SK-N-SH (cell line): ENCODE data around the gene IRGM. TPM values are rescaled to one million over a fixed set of nuclear protein-coding genes. Genes with fewer than 3 reads are reported as not detected.
"Not testable (repeated sequence)": the region's sequence is repeated elsewhere in the genome, so short reads cannot be mapped to it uniquely, and the experiment has no call there.

Source experiments
- CTCF ChIA-PET: fragments of 300-600, 350-600 bp; formaldehyde crosslinking; extraction: SDS; loops from one replicate; lab custom pipeline; 2021; lab: Yijun Ruan, JAX
- POLR2A ChIA-PET: fragments of 350-600 bp; sonication (Branson Sonifier 250); formaldehyde crosslinking; extraction: SDS; loops from one replicate; lab custom pipeline; 2020; ENCODE audit warnings: antibody characterized with exemption, inconsistent platforms; lab: Yijun Ruan, JAX
- DNase-seq: peaks from one replicate; pipeline ENCODE4 v3.0.0; 2012
- H2AFZ ChIP-seq: fragments of 200-600 bp; sonication (generic); 2 replicates; pipeline ENCODE4 v1.8.1; 2016; ENCODE audit warnings: antibody characterized with exemption, mild to moderate bottlenecking, low read depth
- H3F3A ChIP-seq: fragments of 200-600 bp; sonication (generic); replicated peaks from 2 replicates; pipeline ENCODE3; 2016; ENCODE audit warnings: antibody characterized with exemption, mild to moderate bottlenecking; ENCODE audit not compliant: insufficient read depth
- H3K27ac ChIP-seq, 2 experiments: fragments of 200-500 bp in 1 of 2; fragments of 200-600 bp in 1 of 2; sonication (Bioruptor generic) in 1 of 2; sonication (generic), shearing (Covaris generic) in 1 of 2; 2 replicates each; pipeline versions ENCODE4 v1.5.1 to v1.6.1; 2014 to 2016; ENCODE audit warnings: low read depth in 2 of 2, inconsistent platforms in 1 of 2, low read length in 1 of 2, mild to moderate bottlenecking in 1 of 2, mixed read lengths in 1 of 2
- H3K27me3 ChIP-seq: fragments of 200-600 bp; sonication (generic), shearing (Covaris generic); 2 replicates; pipeline ENCODE4 v1.6.1; 2016; ENCODE audit warnings: mixed run types; ENCODE audit not compliant: insufficient read depth
- H3K36me3 ChIP-seq, 2 experiments: fragments of 200-500 bp in 1 of 2; fragments of 200-600 bp in 1 of 2; sonication (Bioruptor generic) in 1 of 2; sonication (generic) in 1 of 2; replicated peaks in 1 of 2; 2 replicates each; pipeline versions ENCODE3 to v1.5.1; 2014 to 2016; ENCODE audit warnings: low read length in 1 of 2, mild to moderate bottlenecking in 1 of 2; ENCODE audit not compliant: insufficient read depth in 2 of 2, control insufficient read depth in 1 of 2
- H3K4me1 ChIP-seq, 2 experiments: fragments of 200-500 bp in 1 of 2; fragments of 200-600 bp in 1 of 2; sonication (Bioruptor generic) in 1 of 2; sonication (generic), shearing (Covaris generic) in 1 of 2; 2 replicates each; pipeline versions ENCODE4 v1.5.1 to v1.6.1; 2014 to 2016; ENCODE audit warnings: low read depth in 1 of 2, low read length in 1 of 2, mixed run types in 1 of 2; ENCODE audit not compliant: insufficient read depth in 2 of 2, control insufficient read depth in 1 of 2
- H3K4me2 ChIP-seq: fragments of 200-600 bp; sonication (generic), shearing (Covaris generic); 2 replicates; pipeline ENCODE4 v1.6.1; 2017; ENCODE audit warnings: mixed run types
- H3K4me3 ChIP-seq, 2 experiments: fragments of 200-500 bp in 1 of 2; fragments of 200-600 bp in 1 of 2; sonication (Bioruptor generic) in 1 of 2; sonication (generic), shearing (Covaris generic) in 1 of 2; 2 replicates each; pipeline versions ENCODE4 v1.5.1 to v1.8.1; 2014 to 2016; ENCODE audit warnings: low read depth in 2 of 2, inconsistent platforms in 1 of 2, low read length in 1 of 2, mild to moderate bottlenecking in 1 of 2, mixed read lengths in 1 of 2, moderate library complexity in 1 of 2
- H3K79me2 ChIP-seq: fragments of 200-600 bp; sonication (generic); 2 replicates; pipeline ENCODE4 v1.8.1; 2017; ENCODE audit warnings: mild to moderate bottlenecking; ENCODE audit not compliant: insufficient read depth
- H3K9ac ChIP-seq: fragments of 200-600 bp; sonication (generic); 2 replicates; pipeline ENCODE4 v1.6.1; 2017; ENCODE audit warnings: mixed run types
- H3K9me2 ChIP-seq: fragments of 200-600 bp; sonication (generic); 2 replicates; pipeline ENCODE4 v1.6.1; 2017; ENCODE audit warnings: mixed run types
- H3K9me3 ChIP-seq: fragments of 200-600 bp; sonication (generic); 2 replicates; pipeline ENCODE4 v1.6.1; 2017; ENCODE audit warnings: mixed run types, mild to moderate bottlenecking, moderate library complexity
- H4K20me1 ChIP-seq: fragments of 200-600 bp; sonication (generic); 2 replicates; pipeline ENCODE4 v1.6.1; 2017; ENCODE audit warnings: mild to moderate bottlenecking, mixed run types; ENCODE audit not compliant: insufficient read depth
- CTCF ChIP-seq: fragments of 200-600 bp; sonication (generic); IDR thresholded peaks from 2 replicates; pipeline ENCODE4 v1.6.1; 2017; ENCODE audit warnings: antibody characterized with exemption, mild to moderate bottlenecking, moderate library complexity
- EZH2phosphoT487 ChIP-seq: fragments of 200-600 bp; sonication (generic); IDR thresholded peaks from 2 replicates; pipeline ENCODE4 v1.6.1; 2017; ENCODE audit warnings: low read depth, mixed run types, mild to moderate bottlenecking, antibody characterized with exemption, moderate library complexity, borderline replicate concordance
- MXI1 ChIP-seq: IDR thresholded peaks from 2 replicates; pipeline ENCODE4 v1.6.1; 2012; ENCODE audit warnings: mild to moderate bottlenecking, low read depth, low read length, improper control_type of control experiment
- RAD21 ChIP-seq: IDR thresholded peaks from 2 replicates; pipeline ENCODE4 v1.6.1; 2012; ENCODE audit warnings: mild to moderate bottlenecking, low read length
- YY1 ChIP-seq: IDR thresholded peaks from 2 replicates; pipeline ENCODE4 v1.4.0; 2012; ENCODE audit warnings: low read depth, mild to moderate bottlenecking
- WGBS: methylation state at CpG from one replicate; pipeline ENCODE4 v1.1.6; 2017; ENCODE audit warnings: low lambda C conversion rate; 5-methylcytosine and 5-hydroxymethylcytosine counted together
- polyA plus RNA-seq, 3 experiments: library from polyadenylated mRNA; depleted of rRNA; stranded (reverse); fragments of >200 nt; gene quantifications; 2 replicates each; pipeline ENCODE4 v1.2.3, GENCODE V29; 2012

The IRGM gene
- 0.13 and 0.19 TPM in 2 replicates for polyA plus RNA-seq (2012; rRNA removed)
- 0.13 and 0.17 TPM in 2 replicates for polyA plus RNA-seq (2012; cell fraction: cytosol; rRNA removed)
- polyA plus RNA-seq (2012; cell fraction: nucleus; rRNA removed), result 0.05 TPM in 2 replicates

GRCh38 chr5:150846308-150846653 lies at the start of gene IRGM:
IRGM (plus strand) TSS chr5:150846521; CDS start chr5:150848124, 1,603 bp downstream.
- H3K9me2 ChIP-seq, H3K36me3 ChIP-seq, H3K79me2 ChIP-seq, H3K9ac ChIP-seq, H4K20me1 ChIP-seq, DNase-seq, H3K27ac ChIP-seq, H3K27me3 ChIP-seq, H3K9me3 ChIP-seq, POLR2A ChIA-PET, H3K4me1 ChIP-seq, H3F3A ChIP-seq, H2AFZ ChIP-seq, H3K4me3 ChIP-seq, H3K4me2 ChIP-seq: not testable (repeated sequence)
- WGBS, result 82% methylated on average over 2 of the region's 3 CpGs
- CTCF ChIA-PET, result interaction anchor here (0.7 to 3.3 kb wide), 25 partner anchors 8 to 397 kb away, joined by 3 to 44 read pairs (median 4); partner anchors contain the start of genes RBM22, RPS14 and SMIM3

DNA sequence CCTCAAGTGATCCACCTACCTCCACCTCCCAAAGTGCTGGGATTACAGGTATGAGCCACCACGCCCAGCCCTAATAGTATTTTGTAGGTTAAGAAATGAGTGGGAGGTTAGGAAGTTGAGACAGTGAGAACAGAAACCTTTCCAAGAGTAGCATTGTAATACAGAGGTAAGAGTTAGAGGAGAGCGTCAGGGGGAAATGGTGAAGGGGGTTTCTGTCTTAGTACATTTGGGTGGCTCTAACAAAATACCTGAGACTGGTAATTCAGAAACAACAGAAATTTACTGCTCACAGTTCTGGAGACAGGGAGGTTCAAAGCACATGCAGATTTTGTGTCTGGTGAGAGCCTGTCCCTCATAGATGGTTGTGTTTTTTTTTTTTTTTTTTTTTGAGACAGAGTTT lies 48.9 kb upstream of the IRGM start:
- CTCF ChIA-PET, result no interaction called here

More for the DNA sequence above, 48.9 kb upstream of the IRGM start:
- Histone ChIP-seq H3K79me2 (peaks cover 16% of the 10 kb centered on the region), H4K20me1 (no peaks in the 10 kb centered on the region), H3K9me2 (no peaks in the 10 kb centered on the region), H3K9me3 (no peaks in the 10 kb centered on the region), H3K4me1 (no peaks in the 10 kb centered on the region; a peak in 1 of 4 replicates), H3F3A (peaks cover 6% of the 10 kb centered on the region), H2AFZ (no peak overlapping the region), H3K4me3 (no peak overlapping the region), H3K27ac (no peak overlapping the region), H3K4me2 (no peak overlapping the region), H3K36me3 (peaks cover 11 to 12% of the 10 kb centered on the region in 2 experiments), H3K27me3 (no peaks in the 10 kb centered on the region), H3K9ac (no peak overlapping the region)
- TF ChIP-seq EZH2phosphoT487 (no peak), YY1 (no peak), MXI1 (no peak), CTCF (no peak), RAD21 (no peak)
- POLR2A ChIA-PET, result no interaction called here
- 98% methylated on average over 2 of the region's 2 CpGs for WGBS
- DNase-seq, result no peak
